NCI-H2029 (cell line): ENCODE results near the gene DSE.
"Not testable (repeated sequence)": the region's sequence is repeated elsewhere in the genome, so short reads cannot be mapped to it uniquely, and the experiment has no call there.

ENCODE experiments used
- DNase-seq: peaks from one replicate; lab custom pipeline; 2025; lab: John Stamatoyannopoulos, UW

DSE gene

DNA sequence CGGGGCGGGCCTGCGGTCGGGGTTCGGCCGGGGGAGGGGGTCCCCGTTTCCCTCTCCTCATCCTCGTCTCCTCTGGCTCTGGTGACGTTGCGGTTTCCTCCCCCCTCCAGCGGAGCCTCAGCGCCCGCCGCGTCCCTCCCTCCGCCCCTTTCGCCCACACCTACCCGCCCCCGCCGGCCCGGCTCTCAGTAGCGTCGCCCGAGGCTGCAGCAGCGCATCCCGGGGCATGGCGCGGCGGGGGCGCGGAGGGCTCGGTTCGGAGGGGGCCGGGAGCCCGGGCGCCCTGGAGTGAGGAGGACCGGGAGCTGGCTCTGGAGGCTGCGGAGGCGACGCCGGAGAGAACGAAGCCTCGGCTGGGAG is at the start of gene DSE:
Gene DSE (plus strand): TSS at position 188 of the 360 bp plus-strand sequence. CDS start 28,304 bp downstream, outside the sequence.
- peak; percentile 88 for DNase-seq

DNA sequence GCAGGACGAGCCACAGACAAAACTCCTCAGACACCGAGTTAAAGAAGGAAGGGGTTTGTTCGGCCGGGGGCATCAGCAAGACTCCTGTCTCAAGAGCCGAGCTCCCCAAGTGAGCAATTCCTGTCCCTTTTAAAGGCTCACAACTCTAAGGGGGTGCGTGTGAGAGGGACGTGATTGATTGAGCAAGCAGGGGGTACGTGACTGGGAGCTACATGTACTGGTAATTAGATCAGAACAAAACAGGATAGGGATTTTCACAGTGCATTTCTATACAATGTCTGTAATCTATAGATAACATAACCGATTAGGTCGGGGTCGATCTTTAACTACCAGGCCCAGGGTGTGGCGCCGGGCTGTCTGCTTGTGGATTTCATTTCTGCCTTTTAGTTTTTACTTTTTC is 48.8 kb upstream of the DSE start:
- not testable (repeated sequence) for DNase-seq

DNA sequence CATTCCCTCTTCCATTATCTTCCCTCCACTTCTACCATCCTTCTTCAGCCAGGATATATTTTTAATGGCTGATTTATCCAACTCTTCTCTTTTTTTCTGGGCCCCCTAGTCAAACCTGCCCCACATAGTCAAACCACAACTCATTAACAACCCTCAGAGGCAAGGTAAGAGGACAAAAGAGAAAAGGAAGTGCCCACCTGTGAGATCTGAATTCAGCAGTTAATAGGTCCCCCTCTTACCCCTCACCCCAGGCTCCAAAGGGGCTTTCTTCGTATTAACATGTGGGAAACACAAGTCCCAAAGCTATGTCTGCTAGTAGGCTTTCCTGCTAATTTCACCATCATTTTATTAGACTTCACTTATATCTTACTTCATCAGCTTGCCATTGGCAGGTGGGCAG is 46.9 kb upstream of the DSE start:
- DNase-seq = no peak

DNA sequence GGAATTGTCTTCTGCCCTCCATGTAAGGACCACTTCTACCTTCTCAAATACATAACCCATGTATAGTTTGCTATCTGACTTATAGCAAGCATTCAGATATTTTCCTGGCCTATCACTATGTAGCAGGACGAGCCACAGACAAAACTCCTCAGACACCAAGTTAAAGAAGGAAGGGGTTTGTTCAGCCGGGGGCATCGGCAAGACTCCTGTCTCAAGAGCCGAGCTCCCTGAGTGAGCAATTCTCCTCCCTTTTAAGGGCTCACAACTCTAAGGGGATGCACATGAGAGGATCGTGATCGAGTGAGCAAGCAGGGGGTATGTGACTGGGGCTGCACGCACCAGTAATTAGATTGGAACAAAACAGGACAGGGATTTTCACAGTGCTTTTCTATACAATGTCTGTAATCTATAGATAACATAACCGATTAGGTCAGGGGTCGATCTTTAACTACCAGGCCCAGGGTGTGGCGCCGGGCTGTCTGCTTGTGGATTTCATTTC is 45.1 kb upstream of the DSE start:
- DNase-seq = not testable (repeated sequence)

DNA sequence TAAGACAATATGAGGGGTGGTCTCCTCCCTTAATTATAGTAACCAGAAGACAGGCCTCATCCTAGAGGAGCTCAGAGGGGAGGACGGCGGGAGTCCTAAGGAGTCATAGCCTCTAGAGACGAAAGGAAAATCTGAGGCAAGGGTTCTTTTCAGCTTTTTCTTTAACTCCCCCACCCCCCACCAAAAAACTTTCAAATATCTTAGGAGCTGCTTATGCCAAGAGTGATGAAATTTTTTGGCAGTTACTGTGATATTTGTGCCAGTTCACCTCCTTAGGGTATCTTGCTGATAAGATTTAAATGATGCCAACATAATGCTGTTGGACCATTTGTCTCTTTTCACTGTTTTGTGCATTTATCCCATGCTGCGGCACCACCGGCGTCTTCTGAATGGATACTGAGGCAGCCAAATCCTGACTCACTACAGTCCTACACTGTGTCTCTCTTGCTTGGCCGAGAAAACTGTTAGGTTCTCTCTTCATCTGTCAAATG is 44.5 kb upstream of the DSE start:
- DNase-seq = no peak

DNA sequence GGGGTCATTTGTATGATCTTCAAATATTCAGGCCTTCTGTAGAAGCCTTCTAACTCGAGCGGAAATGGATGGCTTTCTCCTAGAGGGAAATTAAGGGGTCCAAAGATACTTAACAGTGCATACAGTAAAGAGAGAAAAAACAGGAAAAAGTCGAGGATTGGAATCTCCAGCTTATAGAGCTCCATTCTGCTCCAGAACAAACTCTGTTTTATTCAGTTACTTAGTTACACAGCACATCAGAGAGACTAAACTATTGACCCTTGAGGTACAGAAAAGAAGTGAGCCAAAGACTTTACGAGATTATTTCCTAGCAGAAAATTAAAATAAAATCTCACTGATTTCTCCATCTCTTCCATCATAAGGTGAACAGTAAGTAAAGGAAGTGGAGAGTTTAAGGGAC is 43.8 kb upstream of the DSE start:
- DNase-seq = no peak

DNA sequence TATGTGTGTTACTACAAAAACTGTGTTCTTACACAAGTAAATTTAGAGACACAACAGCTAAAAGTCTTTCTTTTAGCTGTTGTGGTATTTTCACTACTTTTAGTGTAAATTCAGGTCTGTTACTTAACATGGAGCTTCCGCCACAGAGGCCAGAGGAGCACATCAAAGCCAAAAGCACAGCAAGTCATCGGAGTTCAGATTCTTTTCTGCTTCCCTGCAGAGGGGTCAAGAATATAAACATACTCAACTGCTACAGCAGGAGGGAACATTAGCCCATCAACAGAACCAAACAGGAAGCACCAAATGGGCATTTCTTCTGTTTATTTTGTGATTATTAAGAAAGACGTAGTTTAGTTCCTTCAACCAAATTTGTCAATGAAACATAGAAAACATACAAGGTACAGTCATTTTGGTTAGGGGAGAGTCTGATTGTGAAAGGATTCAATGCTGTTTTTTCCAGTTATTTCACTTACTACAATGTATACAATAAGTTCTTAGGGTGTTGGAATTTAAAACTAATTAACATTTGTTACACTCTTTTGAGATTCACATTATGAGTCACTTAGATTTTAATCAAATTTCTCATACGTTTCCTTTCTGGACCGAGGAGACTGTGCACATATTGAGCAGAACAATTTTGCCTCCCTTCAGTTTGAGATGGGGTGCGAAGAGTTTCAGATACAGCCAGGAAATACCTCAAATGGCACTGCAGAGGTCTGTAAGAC is 42.8 kb upstream of the DSE start:
- DNase-seq = no peak

DNA sequence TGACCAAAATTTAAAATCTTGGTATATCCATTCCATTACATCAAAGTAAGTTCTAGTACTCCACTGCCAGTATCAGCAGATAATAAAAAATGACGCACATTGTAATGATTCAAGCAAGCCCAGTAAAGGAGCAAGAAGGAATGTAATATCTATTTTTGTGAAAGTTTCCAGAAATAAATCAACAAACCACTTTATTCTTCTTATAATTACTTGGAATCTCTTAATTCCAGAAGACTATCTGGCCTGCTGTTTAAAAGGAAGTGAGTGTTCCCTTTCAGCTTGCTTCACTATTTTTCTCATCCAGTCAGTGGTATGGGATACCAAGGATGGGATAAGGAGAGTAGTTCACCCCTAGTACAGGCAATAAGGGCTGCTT is 42.2 kb upstream of the DSE start:
- DNase-seq = no peak

DNA sequence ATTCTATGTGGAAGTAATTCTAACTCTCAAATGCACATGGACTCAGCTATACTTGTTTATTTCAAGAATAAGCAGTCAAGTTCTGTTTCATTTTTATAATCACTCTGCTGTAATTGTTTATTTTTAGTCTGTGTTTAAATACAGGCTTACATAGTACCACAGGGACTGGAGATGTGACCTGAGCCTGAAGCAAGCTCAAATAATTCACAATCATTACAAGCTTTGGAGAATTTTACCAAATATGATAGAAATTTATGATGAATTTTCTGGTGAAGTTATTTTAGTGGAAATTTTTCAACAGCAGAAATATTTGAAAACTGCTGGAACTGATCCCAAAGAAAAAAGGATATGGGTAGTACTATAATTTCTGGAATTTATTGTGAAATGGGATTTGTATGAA is 41.6 kb upstream of the DSE start:
- no peak for DNase-seq

DNA sequence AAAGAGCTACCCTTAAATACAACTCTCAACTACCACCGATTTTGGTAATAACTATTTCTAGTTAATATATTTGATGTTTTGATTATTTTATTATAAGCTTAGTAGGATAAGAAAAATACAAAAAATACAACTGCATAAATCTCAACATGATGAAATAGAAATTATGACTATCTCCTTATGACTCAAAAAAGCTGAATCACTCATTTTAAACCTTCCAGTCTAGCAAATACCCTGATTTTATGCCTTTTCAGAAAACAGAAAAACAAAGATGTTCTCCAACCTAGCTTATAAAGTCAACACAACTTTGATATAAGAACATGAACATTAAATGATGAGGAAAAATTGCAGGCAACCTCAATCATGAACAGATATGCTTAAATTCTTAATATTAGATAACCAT is 40.2 kb upstream of the DSE start:
- no peak for DNase-seq

DNA sequence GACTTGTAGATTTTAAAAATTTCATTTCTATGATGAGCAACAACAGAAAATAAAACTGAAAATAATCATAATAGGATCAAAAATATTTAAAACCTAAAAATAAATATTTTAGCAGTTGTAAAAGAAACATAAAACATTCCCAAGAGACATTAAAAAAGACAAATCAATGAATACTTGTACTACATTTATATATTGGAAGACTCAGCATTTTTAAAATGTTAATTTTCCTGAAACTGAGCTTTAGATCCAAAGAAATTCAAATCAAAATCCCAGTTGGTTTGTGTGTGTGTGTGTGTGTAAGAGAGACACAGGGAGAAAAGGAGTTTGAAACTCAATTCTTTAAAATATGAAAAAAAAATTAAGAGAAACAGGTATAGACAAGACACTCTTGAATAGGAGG is 38.7 kb upstream of the DSE start:
- no peak for DNase-seq

DNA sequence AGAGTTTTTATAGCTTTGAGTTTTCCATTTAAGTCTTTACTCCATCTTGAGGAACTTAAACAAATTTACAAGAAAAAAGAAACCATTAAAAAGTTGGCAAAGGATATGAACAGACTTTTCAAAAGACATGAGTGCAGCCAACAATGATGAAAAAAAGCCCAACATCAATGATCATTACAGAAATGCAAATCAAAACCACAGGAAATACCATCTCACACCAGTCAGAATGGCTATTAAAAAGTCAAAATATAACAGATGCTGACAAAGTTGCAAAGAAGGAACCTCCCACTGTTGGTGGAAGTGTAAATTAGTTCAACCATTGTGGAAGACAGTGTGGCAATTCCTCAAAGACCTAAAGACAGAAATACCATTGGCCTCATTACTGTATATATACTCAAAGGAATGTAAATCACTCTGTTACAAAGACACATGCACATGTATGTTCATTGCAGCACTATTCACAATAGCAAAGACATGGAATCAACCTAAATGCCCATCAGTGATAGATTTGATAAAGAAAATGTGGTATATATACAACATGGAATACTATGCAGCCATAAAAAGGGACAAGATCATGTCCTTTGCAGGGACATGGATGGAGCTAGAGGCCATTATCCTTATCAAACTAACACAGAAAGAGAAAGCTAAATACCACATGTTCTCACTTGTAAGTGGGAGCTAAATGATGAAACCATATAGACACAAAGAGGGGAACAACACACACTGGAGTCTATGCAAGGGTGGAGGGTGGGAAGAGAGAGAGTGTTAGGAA is 35.9 kb upstream of the DSE start:
- not testable (repeated sequence) for DNase-seq

DNA sequence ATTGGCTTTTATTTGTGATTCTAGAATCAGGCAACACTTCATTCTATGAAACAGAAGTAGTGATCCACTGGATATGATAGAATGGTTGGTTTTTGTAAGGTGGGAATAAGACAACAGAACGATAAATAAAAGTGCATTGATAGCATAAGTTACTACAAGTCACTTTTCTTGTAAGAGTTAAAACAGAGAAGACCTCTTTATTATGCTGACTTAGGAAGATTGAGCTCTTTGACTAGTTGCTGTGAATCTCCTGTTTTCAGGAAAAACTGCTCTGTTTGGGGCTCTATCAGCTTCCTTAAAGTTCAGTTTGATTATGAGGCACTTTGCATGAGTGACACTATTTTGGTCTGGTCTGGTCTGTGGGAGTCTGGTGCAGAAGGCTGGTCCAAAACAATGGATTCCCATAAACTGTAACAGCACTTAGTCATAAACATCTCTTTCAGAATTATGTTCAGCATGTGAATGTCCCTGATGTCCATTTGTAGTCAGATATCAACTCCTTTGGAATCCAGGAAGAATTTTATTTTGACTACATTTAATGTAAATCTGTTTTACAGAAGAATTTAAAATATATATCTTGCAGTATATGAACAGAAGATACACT is 35.0 kb upstream of the DSE start:
- DNase-seq = no peak

DNA sequence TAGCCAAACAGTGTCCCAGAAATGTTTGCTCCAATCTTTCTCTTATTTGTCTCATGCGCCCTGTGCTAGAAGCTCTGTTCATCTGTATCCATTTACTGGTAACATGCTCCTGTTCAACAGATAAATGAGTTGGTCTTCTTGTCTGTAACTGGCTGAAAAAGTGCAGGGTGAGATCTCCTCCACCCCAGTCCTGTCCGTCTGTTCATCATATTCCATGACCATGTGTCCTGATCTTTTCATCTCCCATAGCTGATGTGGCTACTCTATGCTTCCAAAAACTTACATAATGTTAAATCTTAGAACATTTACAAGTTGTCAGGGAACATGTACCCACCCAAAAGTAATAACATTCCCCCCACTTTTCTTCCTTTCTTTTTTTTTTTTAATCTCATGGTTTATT is 31.8 kb upstream of the DSE start:
- no peak for DNase-seq

DNA sequence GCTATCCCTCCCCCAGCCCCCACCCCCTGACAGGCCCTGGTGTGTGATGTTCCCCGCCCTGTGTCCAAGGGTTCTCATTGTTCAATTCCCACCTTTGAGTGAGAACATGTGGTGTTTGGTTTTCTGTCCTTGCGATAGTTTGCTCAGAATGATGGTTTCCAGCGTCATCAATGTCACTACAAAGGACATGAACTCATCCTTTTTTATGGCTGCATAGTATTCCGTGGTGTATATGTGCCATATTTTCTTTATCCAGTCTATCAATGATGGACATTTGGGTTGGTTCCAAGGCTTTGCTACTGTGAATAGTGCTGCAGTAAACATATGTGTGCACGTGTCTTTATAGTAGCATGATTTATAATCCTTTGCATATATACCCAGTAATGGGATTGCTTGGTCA is 30.1 kb upstream of the DSE start:
- not testable (repeated sequence) for DNase-seq

DNA sequence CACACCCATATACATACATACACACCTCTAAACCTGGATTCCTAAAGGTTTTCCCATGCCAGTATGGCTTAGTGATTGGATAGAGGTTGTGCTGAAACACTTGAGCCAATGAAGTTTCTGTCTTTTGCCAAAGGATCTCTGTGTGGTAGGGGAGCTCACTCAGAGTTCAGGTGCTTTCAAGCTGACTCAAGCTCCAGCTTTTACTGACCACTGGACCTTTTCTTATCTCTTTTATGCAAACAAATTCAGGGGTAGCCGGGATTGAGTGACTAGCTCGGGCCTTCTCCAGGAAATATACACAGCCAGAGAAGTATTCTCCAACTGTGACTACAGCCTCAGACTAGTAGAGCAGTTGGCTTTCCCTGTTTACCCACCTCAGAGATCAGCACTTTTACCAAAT is 21.5 kb upstream of the DSE start:
- DNase-seq = no peak

DNA sequence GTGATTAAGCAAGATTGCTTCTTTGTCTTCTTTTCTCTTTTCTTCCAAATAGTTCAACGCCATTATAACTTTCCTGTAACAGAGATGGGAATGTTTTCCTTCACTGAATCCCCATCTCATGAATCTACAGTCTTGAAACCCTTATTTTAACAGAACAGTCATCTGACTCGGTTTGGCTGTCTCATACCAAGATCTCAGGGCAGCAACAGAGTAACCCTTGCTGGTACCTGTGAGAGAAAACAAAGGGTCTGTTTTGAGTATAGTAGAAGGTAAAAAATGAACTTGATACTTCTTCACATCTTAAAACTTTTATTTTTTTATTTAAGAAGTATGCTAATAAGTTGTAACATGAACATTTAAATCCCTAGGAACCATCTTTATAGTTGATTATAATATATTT is 19.6 kb upstream of the DSE start:
- no peak for DNase-seq

DNA sequence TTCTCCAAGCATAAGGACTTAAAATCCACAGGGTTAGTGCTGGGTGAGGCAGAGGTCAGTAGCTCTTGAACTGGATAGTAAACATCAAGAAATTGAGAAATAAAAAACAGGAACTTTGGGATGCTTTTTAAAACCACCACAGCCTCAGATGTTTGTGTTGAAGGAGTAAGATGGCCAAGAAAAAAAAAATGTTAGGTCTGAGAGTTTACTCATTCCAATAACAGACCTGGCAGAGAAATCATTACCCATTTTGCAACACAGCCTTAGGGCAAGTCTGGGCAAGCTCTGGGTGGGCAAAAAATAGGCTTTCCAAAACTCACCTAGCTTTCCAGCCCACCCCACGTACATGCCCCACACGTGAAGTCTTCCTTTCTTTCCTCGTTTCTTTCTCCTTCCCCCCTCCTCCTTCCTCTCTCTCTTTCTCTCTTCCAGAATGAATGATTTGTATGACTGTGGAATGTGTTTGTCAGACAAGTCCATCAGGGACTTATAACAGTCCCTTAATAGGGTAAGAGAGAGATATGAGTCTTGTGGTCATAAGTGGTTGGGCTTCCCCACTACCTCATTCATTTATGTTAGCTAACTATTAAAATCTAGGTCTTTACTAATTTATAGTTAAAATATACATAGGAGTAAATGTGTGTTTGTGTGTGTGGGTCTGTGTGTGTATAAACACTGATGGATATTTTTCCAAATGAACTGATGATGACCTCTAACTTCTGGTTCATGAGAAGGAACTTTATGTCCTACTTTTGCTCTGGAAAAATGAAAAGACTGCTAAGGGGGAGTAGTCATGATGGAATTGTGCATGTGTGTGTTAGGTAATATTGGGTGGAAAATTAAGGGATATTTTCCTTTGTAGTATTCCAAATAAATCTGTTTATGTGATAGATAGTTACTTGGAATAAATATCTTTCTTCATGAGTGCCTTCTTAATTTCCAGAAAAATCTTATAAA is 18.0 kb upstream of the DSE start:
- DNase-seq = no peak

DNA sequence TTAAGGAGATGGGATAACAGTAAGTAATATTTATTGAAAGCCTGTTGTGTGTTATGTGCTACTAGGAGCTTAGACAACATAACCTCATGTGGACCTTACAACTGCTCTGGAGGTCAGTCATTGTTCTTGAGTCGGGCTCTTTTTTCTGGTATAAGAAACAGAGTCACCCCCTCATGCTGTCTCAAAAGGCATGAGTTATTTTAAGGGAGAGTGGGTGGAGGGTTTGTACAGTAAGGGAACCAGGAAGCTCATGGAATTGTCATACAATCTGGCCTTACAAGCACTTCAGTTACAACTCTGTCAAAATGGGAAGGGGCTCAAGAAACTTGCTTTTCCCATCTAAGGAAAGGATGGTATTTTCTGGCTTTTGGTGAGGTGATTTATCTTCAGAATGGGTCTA is 16.5 kb upstream of the DSE start:
- DNase-seq = no peak

DNA sequence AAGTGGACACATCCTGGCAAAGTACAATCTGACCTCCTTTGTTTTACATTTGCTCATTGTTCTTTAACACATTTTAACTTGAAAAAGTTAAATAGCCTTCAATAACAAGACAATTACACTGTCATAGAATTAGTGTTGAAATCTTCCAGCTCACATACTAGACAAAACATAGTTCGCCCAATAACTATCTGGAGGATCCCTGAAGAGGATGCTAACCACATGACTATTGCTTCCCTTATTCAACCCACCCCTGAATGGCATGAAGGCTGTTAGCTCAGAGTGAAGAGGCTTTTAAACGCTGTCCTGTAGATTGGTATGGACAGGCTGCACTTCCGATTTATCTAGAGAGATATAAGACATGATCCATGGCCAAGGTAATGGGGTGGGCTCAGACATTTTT is 15.0 kb upstream of the DSE start:
- DNase-seq = no peak

DNA sequence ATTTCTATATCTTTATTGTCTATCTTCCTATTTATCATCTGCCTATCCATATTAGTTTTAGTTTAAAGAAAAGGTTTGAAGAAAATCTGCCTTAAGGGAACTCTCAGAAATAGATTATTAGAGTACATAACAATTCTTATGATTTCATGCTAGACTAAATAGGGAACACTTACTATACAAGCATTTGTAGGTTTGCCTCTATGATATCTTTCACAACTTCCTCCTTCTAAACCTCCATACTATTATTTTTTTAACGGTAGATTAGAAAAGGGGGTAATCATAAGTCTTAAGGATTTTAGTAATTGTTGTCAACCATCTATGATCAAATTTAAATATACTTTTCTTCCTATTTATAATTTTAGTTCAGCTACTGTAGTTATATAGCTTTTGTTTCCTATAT is 11.6 kb upstream of the DSE start:
- no peak for DNase-seq

DNA sequence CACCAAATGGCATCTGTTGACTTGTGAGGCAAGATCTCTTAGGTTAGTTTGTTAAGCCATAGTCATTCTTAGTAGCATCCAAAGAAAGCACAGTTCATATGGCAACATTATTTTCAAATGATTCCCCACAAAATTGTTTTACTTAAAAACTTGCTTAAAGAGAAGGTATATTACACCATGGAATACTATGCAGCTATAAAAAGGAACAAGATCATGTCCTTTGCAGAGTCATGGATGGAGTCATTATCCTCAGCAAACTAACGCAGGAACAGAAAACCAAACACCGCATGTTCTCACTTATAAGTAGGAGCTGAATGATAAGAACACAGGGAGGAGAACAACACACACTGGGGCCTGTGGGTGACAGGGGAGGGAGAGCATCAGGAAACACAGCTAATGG is 10.9 kb upstream of the DSE start:
- no peak for DNase-seq
